K562 (cell line): ENCODE data around the gene CNTN5. TPM values are rescaled to one million over a fixed set of nuclear protein-coding genes. Genes with fewer than 3 reads are reported as not detected.

Experiments used
- ATAC-seq: fragments of 200-7000 bp; cut with Tn5 transposase; 3 replicates; pipeline ENCODE4 v1.9.1; 2020; ENCODE audit warnings: moderate library complexity
- BruUV-seq: library from RNA; stranded (reverse); fragments of 400-500 nt; replicated peaks from 2 replicates; lab custom pipeline; 2021; lab: Mats Ljungman, UMichigan
- CTCF ChIA-PET: fragments of 300-600 bp; formaldehyde crosslinking; extraction: SDS; loops from one replicate; lab custom pipeline; 2021; ENCODE audit warnings: low intra/inter-chr PET ratio; lab: Yijun Ruan, JAX
- POLR2A ChIA-PET: fragments of 300-600, 350-650 bp; sonication (Branson Sonifier 250); formaldehyde crosslinking; extraction: SDS; loops from one replicate; lab custom pipeline; 2021; ENCODE audit warnings: antibody characterized with exemption, inconsistent platforms; lab: Yijun Ruan, JAX
- DNase-seq, 4 experiments: peaks; one replicate each; pipeline versions ENCODE4 v3.0.0 to v3.0.0-alpha.2; 2011 to 2018; ENCODE audit warnings: low spot score in 3 of 4, mixed read lengths in 3 of 4; ENCODE audit errors: extremely low read depth in 1 of 4
- FAIRE-seq: peaks from 2 replicates; lab custom pipeline; 2011; peaks lifted over from hg19 to GRCh38; lab: Jason Lieb, UNC
- H2AFZ ChIP-seq: 2 replicates; pipeline ENCODE4 v1.6.0; 2011; ENCODE audit warnings: low read depth, low read length, control low read depth, inconsistent platforms
- H3K27ac ChIP-seq: fragments of 200-600 bp; 3 replicates; pipeline ENCODE4 v1.8.0; 2011; ENCODE audit warnings: low read depth, mild to moderate bottlenecking, control low read depth, inconsistent platforms, low read length, moderate library complexity, mixed read lengths; ENCODE audit errors: extremely low read depth
- H3K27me3 ChIP-seq, 2 experiments: fragments of 300-600 bp in 1 of 2; 2 replicates in 1 of 2; 3 replicates in 1 of 2; pipeline versions ENCODE4 v1.6.0 to v1.8.0; 2011; ENCODE audit warnings: inconsistent platforms in 2 of 2, low read length in 2 of 2, mild to moderate bottlenecking in 1 of 2, mixed read lengths in 1 of 2, moderate library complexity in 1 of 2; ENCODE audit not compliant: control insufficient read depth in 2 of 2, insufficient read depth in 2 of 2
- H3K36me3 ChIP-seq: fragments of 300-600 bp; 3 replicates; pipeline ENCODE4 v1.8.0; 2011; ENCODE audit warnings: mild to moderate bottlenecking, low read length, inconsistent platforms; ENCODE audit not compliant: control insufficient read depth, insufficient read depth
- H3K4me1 ChIP-seq, 2 experiments: fragments of 200-600 bp in 1 of 2; replicated peaks in 1 of 2; 2 replicates in 1 of 2; 3 replicates in 1 of 2; pipeline versions ENCODE4 v1.5.1 to v1.8.0; 2011; ENCODE audit warnings: inconsistent platforms in 2 of 2, low read length in 2 of 2, mild to moderate bottlenecking in 1 of 2, mixed read lengths in 1 of 2, moderate library complexity in 1 of 2; ENCODE audit not compliant: control insufficient read depth in 2 of 2, insufficient read depth in 2 of 2
- H3K4me2 ChIP-seq: 2 replicates; pipeline ENCODE4 v1.6.1; 2011; ENCODE audit warnings: low read length, control low read depth, inconsistent platforms, mixed read lengths; ENCODE audit not compliant: insufficient read depth
- H3K4me3 ChIP-seq: fragments of 200-600 bp; sonication (generic), shearing (Covaris generic); 2 replicates; pipeline ENCODE4 v1.5.1; 2016; ENCODE audit warnings: control low read depth, inconsistent platforms
- H3K79me2 ChIP-seq: fragments of 200-600 bp; 3 replicates; pipeline ENCODE4 v1.8.0; 2011; ENCODE audit warnings: low read length, inconsistent platforms; ENCODE audit not compliant: control insufficient read depth, insufficient read depth
- H3K9ac ChIP-seq, 2 experiments: 2 replicates each; pipeline versions ENCODE4 v1.6.0 to v1.6.1; 2011; ENCODE audit warnings: low read depth in 2 of 2, low read length in 2 of 2, control low read depth in 1 of 2, inconsistent platforms in 1 of 2, mild to moderate bottlenecking in 1 of 2, mixed read lengths in 1 of 2; ENCODE audit not compliant: insufficient read depth in 1 of 2
- H3K9me1 ChIP-seq: one replicate; pipeline ENCODE4 v1.6.0; 2011; ENCODE audit warnings: inconsistent platforms, mild to moderate bottlenecking, low read length, moderate library complexity; ENCODE audit not compliant: control insufficient read depth, insufficient read depth
- H3K9me3 ChIP-seq: replicated peaks from 2 replicates; pipeline ENCODE4 v1.5.1; 2011; ENCODE audit warnings: low read depth, low read length, inconsistent platforms; ENCODE audit not compliant: control insufficient read depth, insufficient read depth
- H4K20me1 ChIP-seq: replicated peaks from 2 replicates; pipeline ENCODE4 v1.6.1; 2011; ENCODE audit warnings: low read length, inconsistent platforms, mixed read lengths; ENCODE audit not compliant: control insufficient read depth, insufficient read depth
- NFIC ChIP-seq: fragments of 450-650 bp; IDR thresholded peaks from 2 replicates; pipeline ENCODE4 v1.6.1; 2017; ENCODE audit warnings: mild to moderate bottlenecking, inconsistent platforms
- NFRKB ChIP-seq: fragments of 450-650 bp; IDR thresholded peaks from 2 replicates; pipeline ENCODE4 v1.6.1; 2016; ENCODE audit warnings: low read depth
- RFX5 ChIP-seq: IDR thresholded peaks from 2 replicates; pipeline ENCODE4 v1.6.1; 2011; ENCODE audit warnings: low read depth, mild to moderate bottlenecking, improper control_type of control experiment, low read length
- ZSCAN32 ChIP-seq: fragments of 450-650 bp; formaldehyde crosslinking; IDR thresholded peaks from 2 replicates; pipeline ENCODE4 v1.4.0; 2020; ENCODE audit warnings: mild to moderate bottlenecking, moderate library complexity
- WGBS: fragments of 100-300 bp; shearing (Covaris generic); methylation state at CpG from one replicate; pipeline ENCODE4 v1.1.6; 2016; ENCODE audit warnings: low coverage, mixed read lengths; ENCODE audit not compliant: insufficient coverage; ENCODE audit errors: missing lambda C conversion rate; 5-methylcytosine and 5-hydroxymethylcytosine counted together
- in situ Hi-C: fragments of 300-500 bp; cut with MboI; formaldehyde crosslinking; loops from 4 replicates; pipeline ENCODE4 v1.15.0; 2018; ENCODE audit warnings: inconsistent platforms, mixed read lengths
- intact Hi-C: fragments of 100-400 bp; cut with micrococcal nuclease; formaldehyde crosslinking; loops from 2 replicates; pipeline ENCODE4 v1.14.2; 2022
- polyA plus RNA-seq, 8 experiments: library from polyadenylated mRNA; depleted of rRNA in 4 of 8; stranded (reverse) in 5 of 8; unstranded in 3 of 8; fragments of >200 nt; fragmentation: Nextera tagmentation in 2 of 8; fragmentation: Illumina TruSeq in 1 of 8; extraction: Ambion mirVana in 2 of 8; extraction: Trizol in 1 of 8; gene quantifications; 2 replicates each; pipeline versions ENCODE4 v1.2.1 to v1.2.3, GENCODE V29; 2011 to 2014; ENCODE audit warnings: inconsistent platforms in 1 of 8, missing spikeins in 1 of 8
- total RNA-seq, 7 experiments: library from RNA; depleted of rRNA in 6 of 7; stranded (reverse); fragments of >200 nt in 6 of 7; fragmentation: Illumina TruSeq in 2 of 7; extraction: Trizol in 2 of 7; gene quantifications; 2 replicates each; pipeline versions ENCODE4 v1.2.1 to v1.2.3, GENCODE V29; 2011 to 2021; ENCODE audit warnings: low replicate concordance in 1 of 7
- TF ChIP-seq, protein P1 (sequence below): sonication (generic); formaldehyde crosslinking; IDR thresholded peaks from 2 replicates; pipeline ENCODE4 v1.8.0; 2022; ENCODE audit warnings: mild to moderate bottlenecking, missing genetic modification reagents

CNTN5 gene
- total and polyA plus RNA-seq, 9 of the 15 experiments (the other 6 are each of a cell fraction or from before 2014, with no cell fraction given), result 0.03 TPM; not detected in 8

DNA sequence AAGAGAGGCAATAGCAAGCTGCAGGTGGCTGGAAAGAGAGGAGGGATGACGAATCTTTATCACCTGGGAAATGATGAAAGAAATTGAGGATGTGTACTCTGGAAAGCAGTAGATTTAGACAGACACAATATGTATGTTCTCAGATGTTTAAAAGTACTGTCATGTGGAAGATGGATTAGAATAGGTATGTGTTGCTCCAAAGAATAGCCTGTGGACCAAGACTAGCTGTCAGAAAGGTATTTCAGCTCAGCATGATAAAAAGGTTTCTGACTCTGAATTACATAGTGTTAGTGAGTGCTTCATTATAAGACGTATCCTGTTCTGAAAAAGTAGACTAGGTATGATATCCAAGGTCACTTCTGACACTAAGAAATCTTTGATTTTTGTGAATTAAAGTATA lies 322.4 kb downstream of the CNTN5 start:
- H3K9me1 ChIP-seq, result no peaks in the 10 kb centered on the region
- H3K9ac ChIP-seq, result no peak overlapping the region
- no peaks in the 10 kb centered on the region; the same call in 1 of the 2 replicates for H3K9me3 ChIP-seq
- no peaks in the 10 kb centered on the region for H4K20me1 ChIP-seq
- in situ Hi-C loops, result no loop called here
- no peaks in the 10 kb centered on the region for H3K79me2 ChIP-seq
- BruUV-seq, result no TSS peak
- H2AFZ ChIP-seq, result no peak overlapping the region
- H3K4me1 ChIP-seq, result no peaks in the 10 kb centered on the region
- TF ChIP-seq NFRKB (no peak), ZSCAN32 (CRISPR knock-in tag) (no peak), RFX5 (no peak)
- DNase-seq (no peak), FAIRE-seq (no peak), ATAC-seq (no peak)
- intact Hi-C loops, result no loop called here
- H3K36me3 ChIP-seq, result no peaks in the 10 kb centered on the region
- no peaks in the 10 kb centered on the region for H3K27me3 ChIP-seq
- H3K27ac ChIP-seq, result no peak overlapping the region
- ChIA-PET CTCF (no interaction called here), POLR2A (no interaction called here)
- no peak overlapping the region for H3K4me2 ChIP-seq
- H3K4me3 ChIP-seq, result no peak overlapping the region
- 0% methylated on average over 2 of the region's 2 CpGs for WGBS

- H3K4me2 ChIP-seq, result no peak overlapping the region
- FAIRE-seq, result no peak
- no TSS peak for BruUV-seq
- H3K79me2 ChIP-seq, result no peaks in the 10 kb centered on the region
- H3K9me3 ChIP-seq, result no peaks in the 10 kb centered on the region
- in situ Hi-C loops, result no loop called here
- DNase-seq, result no peak
- no peaks in the 10 kb centered on the region for H3K9me1 ChIP-seq
- no peak overlapping the region for H3K9ac ChIP-seq
- no peaks in the 10 kb centered on the region for H3K36me3 ChIP-seq
- no peak overlapping the region for H3K4me3 ChIP-seq
- intact Hi-C loops, result no loop called here
- no peak for ATAC-seq
- 0% methylated on average over 5 of the region's 5 CpGs for WGBS
- TF ChIP-seq, protein P1, sequence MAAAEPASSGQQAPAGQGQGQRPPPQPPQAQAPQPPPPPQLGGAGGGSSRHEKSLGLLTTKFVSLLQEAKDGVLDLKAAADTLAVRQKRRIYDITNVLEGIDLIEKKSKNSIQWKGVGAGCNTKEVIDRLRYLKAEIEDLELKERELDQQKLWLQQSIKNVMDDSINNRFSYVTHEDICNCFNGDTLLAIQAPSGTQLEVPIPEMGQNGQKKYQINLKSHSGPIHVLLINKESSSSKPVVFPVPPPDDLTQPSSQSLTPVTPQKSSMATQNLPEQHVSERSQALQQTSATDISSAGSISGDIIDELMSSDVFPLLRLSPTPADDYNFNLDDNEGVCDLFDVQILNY (CRISPR knock-in tag), result no peak
- 0 out of 2 replicates have a peak, but pooled peaks have one; percentile 35 for TF ChIP-seq NFIC
- no peaks in the 10 kb centered on the region for H4K20me1 ChIP-seq
- no peak overlapping the region for H3K27ac ChIP-seq
- POLR2A ChIA-PET, result no interaction called here
- no peak overlapping the region for H2AFZ ChIP-seq
- H3K27me3 ChIP-seq, result no peaks in the 10 kb centered on the region
- H3K4me1 ChIP-seq, result no peaks in the 10 kb centered on the region
- CTCF ChIA-PET, result no interaction called here
Observed at GRCh38 chr11:99349151-99349673, 328.5 kb downstream of the CNTN5 start.
